ENCODE results near the gene SCCPDH. TPM values are rescaled to one million over a fixed set of nuclear protein-coding genes. Genes with fewer than 3 reads are reported as not detected.
A peak's percentile ranks its signal among the peaks of the same experiment; 100 is the strongest.

The SCCPDH gene
- total and polyA plus RNA-seq, 9 of the 15 experiments (the other 6 are each of a cell fraction or from before 2014, with no cell fraction given) = 7.0 to 61.9 (median 38.3) TPM

GRCh38 chr1:246724016-246724730 lies at the start of gene SCCPDH (continued):
- TF ChIP-seq ERF (CRISPR knock-in tag; IDR thresholded peaks at IDR 0.05) = no peak
- TF ChIP-seq THRAP3 (IDR thresholded peaks at IDR 0.05; ENCODE audit: borderline replicate concordance) = no peak
- no peak for TF ChIP-seq SIRT6 (IDR thresholded peaks at IDR 0.05; ENCODE audit: low read depth, low read length)
- TF ChIP-seq OTX1 (CRISPR knock-in tag; IDR thresholded peaks at IDR 0.05) = no peak

DNA sequence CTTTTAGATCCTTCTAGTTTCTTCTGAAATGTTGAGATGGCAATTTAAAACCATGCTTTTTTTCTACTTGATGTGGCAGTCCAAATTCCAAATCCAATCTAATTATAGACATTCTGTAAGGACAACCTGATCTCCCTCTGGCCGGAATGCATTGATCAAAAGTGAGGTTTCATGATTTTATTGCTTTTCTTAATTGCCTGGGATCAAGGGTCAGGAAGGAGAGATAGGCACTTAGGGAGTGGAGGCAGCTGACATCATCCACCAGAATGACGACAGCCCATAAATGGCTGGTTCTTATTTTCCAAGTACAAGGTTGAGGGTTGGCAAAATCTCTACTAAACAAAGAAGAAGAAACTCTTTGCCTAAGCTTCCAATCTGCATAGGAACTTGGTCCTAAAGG lies 46.4 kb upstream of the SCCPDH start:
- Histone ChIP-seq H3K4me3 (no peak overlapping the region), H3K4me2 (ENCODE audit: insufficient read depth, low read length) (no peak overlapping the region), H3K36me3 (ENCODE audit: control insufficient read depth, insufficient read depth, low read length) (no peaks in the 10 kb centered on the region), H3K27me3 (ENCODE audit: control insufficient read depth in 2 of 2, insufficient read depth in 2 of 2, low read length in 2 of 2) (no peaks in the 10 kb centered on the region), H3K27ac (ENCODE audit: extremely low read depth, low read depth, low read length) (no peak overlapping the region), H3K9me3 (replicated peaks; ENCODE audit: control insufficient read depth, insufficient read depth, low read depth, low read length) (no peaks in the 10 kb centered on the region), H3K79me2 (ENCODE audit: control insufficient read depth, insufficient read depth, low read length) (no peaks in the 10 kb centered on the region), H2AFZ (ENCODE audit: low read depth, low read length) (no peak overlapping the region), H3K9me1 (ENCODE audit: control insufficient read depth, insufficient read depth, low read length) (no peaks in the 10 kb centered on the region), H3K9ac (ENCODE audit: insufficient read depth in 1 of 2, low read depth in 2 of 2, low read length in 2 of 2) (no peak overlapping the region), H4K20me1 (replicated peaks; ENCODE audit: control insufficient read depth, insufficient read depth, low read length) (no peaks in the 10 kb centered on the region), H3K4me1 (replicated peaks in 1 of 2; ENCODE audit: control insufficient read depth in 2 of 2, insufficient read depth in 2 of 2, low read length in 2 of 2) (no peaks in the 10 kb centered on the region)
- POLR2A ChIA-PET = no interaction called here
- TF ChIP-seq POLR2H (tag; IDR thresholded peaks at IDR 0.05; ENCODE audit: low read depth) = no peak
- TF ChIP-seq NR2C1 (IDR thresholded peaks at IDR 0.05) = no peak
- 0 out of 2 replicates have a peak, but pooled peaks have one; percentile 19 for TF ChIP-seq NR2C1 (tag; IDR thresholded peaks at IDR 0.05)
- TF ChIP-seq, protein P1, sequence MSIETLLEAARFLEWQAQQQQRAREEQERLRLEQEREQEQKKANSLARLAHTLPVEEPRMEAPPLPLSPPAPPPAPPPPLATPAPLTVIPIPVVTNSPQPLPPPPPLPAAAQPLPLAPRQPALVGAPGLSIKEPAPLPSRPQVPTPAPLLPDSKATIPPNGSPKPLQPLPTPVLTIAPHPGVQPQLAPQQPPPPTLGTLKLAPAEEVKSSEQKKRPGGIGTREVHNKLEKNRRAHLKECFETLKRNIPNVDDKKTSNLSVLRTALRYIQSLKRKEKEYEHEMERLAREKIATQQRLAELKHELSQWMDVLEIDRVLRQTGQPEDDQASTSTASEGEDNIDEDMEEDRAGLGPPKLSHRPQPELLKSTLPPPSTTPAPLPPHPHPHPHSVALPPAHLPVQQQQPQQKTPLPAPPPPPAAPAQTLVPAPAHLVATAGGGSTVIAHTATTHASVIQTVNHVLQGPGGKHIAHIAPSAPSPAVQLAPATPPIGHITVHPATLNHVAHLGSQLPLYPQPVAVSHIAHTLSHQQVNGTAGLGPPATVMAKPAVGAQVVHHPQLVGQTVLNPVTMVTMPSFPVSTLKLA (conservative IDR thresholded peaks at IDR 0.05) = no peak
- peak; percentile 49; the same call in 1 of the 2 replicates for TF ChIP-seq ATF3 (IDR thresholded peaks at IDR 0.05)
- no peak for TF ChIP-seq ATF3 (CRISPR knock-in tag; conservative IDR thresholded peaks at IDR 0.05)
- no peak for TF ChIP-seq FOS (IDR thresholded peaks at IDR 0.05; ENCODE audit: extremely low read depth, insufficient read length)
- no peak for TF ChIP-seq CEBPG (CRISPR knock-in tag; IDR thresholded peaks at IDR 0.05)
- TF ChIP-seq CEBPG (tag; conservative IDR thresholded peaks at IDR 0.05 in 1 of 2, IDR thresholded peaks at IDR 0.05 in 1 of 2) = 0 out of 4 replicates have a peak, but pooled peaks of 1 of the 2 experiments have one; percentile 19
- intact Hi-C loops (cut with micrococcal nuclease) (no loop called here), in situ Hi-C loops (cut with MboI) (no loop called here)
- WGBS (ENCODE audit: insufficient coverage, low coverage, missing lambda C conversion rate) = 18% methylated on average over 2 of the region's 2 CpGs
- ATAC-seq (no peak), DNase-seq (ENCODE audit: extremely low read depth in 1 of 4, low spot score in 3 of 4) (no peak), FAIRE-seq (no peak)
- CTCF ChIA-PET (ENCODE audit: low intra/inter-chr PET ratio) = no interaction called here
- BruUV-seq (replicated peaks) = no TSS peak
